Lower leg skin (tissue), 4 donors: ENCODE measurements around the gene ZDHHC9. TPM values are rescaled to one million over a fixed set of nuclear protein-coding genes. Genes with fewer than 3 reads are reported as not detected.
A peak's percentile ranks its signal among the peaks of the same experiment; 100 is the strongest.

ENCODE experiments used
- DNase-seq, 2 donors: peaks; one replicate each; pipeline ENCODE4 v3.0.0-alpha.2; 2019; ENCODE audit warnings: low spot score in 2 of 2
- H3K4me3 ChIP-seq: fragments of 200-600 bp; sonication (generic); 2 replicates; pipeline ENCODE4 v1.5.1; 2017; ENCODE audit warnings: mild to moderate bottlenecking, low read depth; ENCODE audit not compliant: poor library complexity, severe bottlenecking
- CTCF ChIP-seq, 3 donors: fragments of 450-650 bp; IDR thresholded peaks; one replicate each; pipeline ENCODE4 v1.5.1; 2016; ENCODE audit warnings: antibody characterized with exemption in 3 of 3, mild to moderate bottlenecking in 3 of 3, moderate library complexity in 2 of 3
- POLR2A ChIP-seq, 2 donors: fragments of 450-650 bp; IDR thresholded peaks; one replicate each; pipeline ENCODE4 v1.6.1; 2016 to 2017; ENCODE audit warnings: antibody characterized with exemption in 2 of 2, mild to moderate bottlenecking in 1 of 2, moderate library complexity in 1 of 2
- WGBS, 2 donors: methylation state at CpG; one replicate each; pipeline ENCODE4 v1.1.5; 2018; 5-methylcytosine and 5-hydroxymethylcytosine counted together
- intact Hi-C: fragments of 100-400 bp; cut with DNase I; formaldehyde crosslinking; loops from one replicate; pipeline ENCODE4 v1.15.0; 2023; ENCODE audit warnings: low total_unique reads
- total RNA-seq, 4 donors: library from RNA; depleted of rRNA; stranded (reverse); fragments of >200 nt; gene quantifications; one replicate each; pipeline ENCODE4 v1.1.0, GENCODE V29; 2016

Gene ZDHHC9
- total RNA-seq, 4 donors from 2014 or later = 23.8 to 58.0 (median 40.1) TPM

GRCh38 chrX:129779747-129780146 is 63.9 kb downstream of the ZDHHC9 start, which contains the start of gene SASH3:
Gene SASH3, plus strand, starts transcription at chrX:129779949. Its CDS starts 149 bp downstream, at chrX:129780098.
- WGBS, 2 donors = 72 to 81% methylated on average over 6 to 11 of the region's 13 CpGs
- no peak for TF ChIP-seq POLR2A (IDR thresholded peaks at IDR 0.05)
- TF ChIP-seq CTCF (IDR thresholded peaks at IDR 0.05) = no peak
- H3K4me3 ChIP-seq = no peak within 1 kb of the TSS
- DNase-seq = peak in 1 of 2 donors; percentile 24
- intact Hi-C loops = no loop called here

- intact Hi-C loops = no loop called here
- no peak for DNase-seq
- H3K4me3 ChIP-seq = no peak overlapping the region
- TF ChIP-seq CTCF (IDR thresholded peaks at IDR 0.05) (no peak), POLR2A (IDR thresholded peaks at IDR 0.05) (no peak)
- WGBS, 2 donors = 89% methylated on average over 7 of the region's 7 CpGs
Observed at GRCh38 chrX:129779086-129779672, 64.5 kb downstream of the ZDHHC9 start.

- WGBS, 2 donors = 53 to 68% methylated on average over 19 to 30 of the region's 30 CpGs
- DNase-seq = peak in 1 of 2 donors; percentile 24
- TF ChIP-seq CTCF (IDR thresholded peaks at IDR 0.05) = no peak
- no peak overlapping the region for H3K4me3 ChIP-seq
- intact Hi-C loops = no loop called here
Observed at GRCh38 chrX:129777218-129778030, 66.3 kb downstream of the ZDHHC9 start.

GRCh38 chrX:129773649-129774458 is 69.8 kb downstream of the ZDHHC9 start:
- H3K4me3 ChIP-seq = no peak overlapping the region
- WGBS, 2 donors = 80 to 91% methylated on average over 4 of the region's 4 CpGs
- intact Hi-C loops = no loop called here
- TF ChIP-seq POLR2A (IDR thresholded peaks at IDR 0.05) (no peak), CTCF (IDR thresholded peaks at IDR 0.05) (no peak)
- no peak for DNase-seq

GRCh38 chrX:129772796-129773431 is 70.8 kb downstream of the ZDHHC9 start:
- intact Hi-C loops = no loop called here
- DNase-seq = peak; percentile 45 to 90

More at GRCh38 chrX:129772796-129773431, 70.8 kb downstream of the ZDHHC9 start:
- TF ChIP-seq POLR2A (IDR thresholded peaks at IDR 0.05) = no peak
- TF ChIP-seq CTCF (IDR thresholded peaks at IDR 0.05) = no peak
- no peak overlapping the region for H3K4me3 ChIP-seq
- 62 to 77% methylated on average over 13 to 14 of the region's 14 CpGs for WGBS, 2 donors
